GM23338 (cell line): ENCODE data around the gene FRAS1.

Experiments
- CREB1 ChIP-seq: fragments of 250-450 bp; sonication (Bioruptor Pico); IDR thresholded peaks from 2 replicates; pipeline ENCODE4 v1.5.0; 2020; ENCODE audit warnings: low read depth, mild to moderate bottlenecking, moderate library complexity
- EZH2 ChIP-seq: fragments of 200-600 bp; sonication (generic); IDR thresholded peaks from one replicate; pipeline ENCODE4 v1.8.0; 2017; ENCODE audit warnings: antibody characterized with exemption, mild to moderate bottlenecking, low read depth; ENCODE audit not compliant: unreplicated experiment
- EZH2phosphoT487 ChIP-seq: fragments of 200-600 bp; sonication (generic); IDR thresholded peaks from one replicate; pipeline ENCODE4 v1.8.1; 2018; ENCODE audit warnings: antibody characterized with exemption; ENCODE audit not compliant: unreplicated experiment
- JUNB ChIP-seq: IDR thresholded peaks from one replicate; pipeline ENCODE4 v1.6.1; 2016; ENCODE audit warnings: antibody characterized with exemption; ENCODE audit not compliant: unreplicated experiment
- ZNF114 ChIP-seq: fragments of 250-450 bp; sonication (Bioruptor Pico); IDR thresholded peaks from 2 replicates; pipeline ENCODE4 v1.5.0; 2020; ENCODE audit warnings: mild to moderate bottlenecking, moderate library complexity
- TF ChIP-seq, protein P1 (sequence below), 2 experiments: fragments of 200-600 bp in 1 of 2; sonication (generic) in 1 of 2; conservative IDR thresholded peaks; 2 replicates each; pipeline versions ENCODE4 v1.5.1 to v1.6.1; 2016 to 2017; ENCODE audit warnings: antibody characterized with exemption in 2 of 2, low read depth in 2 of 2, mild to moderate bottlenecking in 2 of 2, moderate library complexity in 1 of 2

DNA sequence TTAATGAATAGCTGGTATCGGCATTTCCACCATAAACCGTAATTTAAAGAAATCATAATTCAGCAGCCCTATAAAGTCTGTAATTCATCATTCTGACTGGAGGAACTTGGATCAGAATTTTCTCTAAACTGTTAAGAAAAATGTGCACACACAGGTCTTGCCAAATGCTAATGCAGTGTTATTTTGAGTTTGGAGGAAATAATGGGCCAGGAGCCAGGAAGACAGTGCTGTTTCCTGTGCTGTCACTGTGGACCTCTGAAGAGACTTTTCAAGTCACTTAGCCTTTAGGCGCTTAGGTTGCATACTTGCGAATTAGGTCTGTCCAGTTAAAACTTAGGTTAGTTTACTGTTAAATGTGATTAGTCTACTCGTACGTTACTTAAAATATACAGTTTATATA lies 357.0 kb downstream of the FRAS1 start:
- TF ChIP-seq, protein P1, sequence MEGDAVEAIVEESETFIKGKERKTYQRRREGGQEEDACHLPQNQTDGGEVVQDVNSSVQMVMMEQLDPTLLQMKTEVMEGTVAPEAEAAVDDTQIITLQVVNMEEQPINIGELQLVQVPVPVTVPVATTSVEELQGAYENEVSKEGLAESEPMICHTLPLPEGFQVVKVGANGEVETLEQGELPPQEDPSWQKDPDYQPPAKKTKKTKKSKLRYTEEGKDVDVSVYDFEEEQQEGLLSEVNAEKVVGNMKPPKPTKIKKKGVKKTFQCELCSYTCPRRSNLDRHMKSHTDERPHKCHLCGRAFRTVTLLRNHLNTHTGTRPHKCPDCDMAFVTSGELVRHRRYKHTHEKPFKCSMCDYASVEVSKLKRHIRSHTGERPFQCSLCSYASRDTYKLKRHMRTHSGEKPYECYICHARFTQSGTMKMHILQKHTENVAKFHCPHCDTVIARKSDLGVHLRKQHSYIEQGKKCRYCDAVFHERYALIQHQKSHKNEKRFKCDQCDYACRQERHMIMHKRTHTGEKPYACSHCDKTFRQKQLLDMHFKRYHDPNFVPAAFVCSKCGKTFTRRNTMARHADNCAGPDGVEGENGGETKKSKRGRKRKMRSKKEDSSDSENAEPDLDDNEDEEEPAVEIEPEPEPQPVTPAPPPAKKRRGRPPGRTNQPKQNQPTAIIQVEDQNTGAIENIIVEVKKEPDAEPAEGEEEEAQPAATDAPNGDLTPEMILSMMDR (conservative IDR thresholded peaks at IDR 0.05; ENCODE audit: low read depth in 2 of 2) = no peak
- TF ChIP-seq EZH2 (no peak), EZH2phosphoT487 (no peak), JUNB (no peak), CREB1 (no peak), ZNF114 (CRISPR knock-in tag) (no peak)
